Measurements from ENCODE around the gene C1S.
"Not testable (repeated sequence)": the region's sequence is repeated elsewhere in the genome, so short reads cannot be mapped to it uniquely, and the experiment has no call there.

C1S gene

DNA sequence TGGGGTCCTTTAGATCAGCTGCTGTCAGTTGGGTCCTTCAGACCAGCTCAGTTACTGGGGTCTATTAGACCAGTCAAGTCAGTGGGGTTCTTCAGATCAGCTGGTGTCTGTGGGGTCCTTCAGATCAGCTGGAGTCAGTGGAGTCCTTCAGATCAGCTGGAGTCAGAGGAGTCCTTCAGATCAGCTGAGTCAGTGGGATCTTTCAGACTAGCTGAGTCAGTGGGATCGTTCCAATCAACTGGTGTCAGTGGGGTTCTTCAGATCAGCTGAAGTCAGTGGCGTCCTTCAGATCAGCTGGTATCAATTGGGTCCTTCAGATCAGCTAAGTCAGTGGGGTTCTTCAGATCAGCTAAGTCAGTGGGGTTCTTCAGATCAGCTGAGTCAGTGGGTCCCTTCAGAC, 27.5 kb upstream of the C1S start:
- no peaks in the 10 kb centered on the region for H3K4me1 ChIP-seq
- no peak for DNase-seq (ENCODE audit: low spot score in 2 of 2)
- no peaks in the 10 kb centered on the region for H3K27me3 ChIP-seq (ENCODE audit: low read depth)
- H3K36me3 ChIP-seq (replicated peaks), result no peaks in the 10 kb centered on the region
- H3K9me3 ChIP-seq, result no peaks in the 10 kb centered on the region
- in situ Hi-C loops (cut with MboI; ENCODE audit: low sequenced_read_pairs), result no loop called here
- H3K4me3 ChIP-seq, result no peak overlapping the region

DNA sequence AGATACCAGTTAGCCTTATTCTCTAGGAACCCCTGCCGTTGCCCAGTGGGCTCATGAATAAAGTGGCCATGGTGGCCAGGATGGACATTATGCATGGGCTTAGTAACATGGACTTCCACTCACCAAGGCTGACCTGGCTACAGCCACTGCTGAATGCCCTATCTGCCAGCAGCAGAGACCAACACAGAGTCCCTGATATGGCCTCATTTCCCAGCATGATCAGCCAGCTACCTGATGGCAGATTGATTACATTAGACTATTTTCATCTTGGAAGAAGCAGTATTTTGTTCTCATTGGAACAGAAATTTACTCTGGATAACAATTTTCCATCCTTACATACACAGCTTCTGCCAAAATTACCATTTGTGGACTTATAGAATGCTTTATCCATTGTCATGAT, 26.1 kb upstream of the C1S start:
- H3K4me3 ChIP-seq, result no peak overlapping the region

DNA sequence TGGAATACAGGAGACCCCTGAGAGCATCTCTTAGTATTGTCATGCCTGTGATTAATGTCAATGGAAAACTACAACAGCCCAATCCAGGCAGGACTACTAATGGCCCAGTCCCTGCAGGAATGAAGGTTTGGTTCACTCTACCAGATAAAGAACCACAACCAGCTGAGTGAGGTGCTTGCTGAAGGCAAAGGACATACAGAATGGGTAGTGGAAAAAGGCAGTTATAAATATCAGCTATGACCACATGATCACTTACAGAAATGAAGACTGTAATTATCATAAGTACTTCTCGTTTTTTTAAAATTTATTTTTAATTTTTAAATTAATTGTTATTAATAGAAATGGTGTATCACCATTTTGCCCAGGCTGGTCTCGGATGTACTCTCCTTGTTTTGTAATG, 25.1 kb upstream of the C1S start:
- no peaks in the 10 kb centered on the region for H3K36me3 ChIP-seq (replicated peaks)
- no peak overlapping the region for H3K4me3 ChIP-seq
- in situ Hi-C loops (cut with MboI; ENCODE audit: low sequenced_read_pairs), result no loop called here
- no peaks in the 10 kb centered on the region for H3K9me3 ChIP-seq
- no peak for DNase-seq (ENCODE audit: low spot score in 2 of 2)
- no peaks in the 10 kb centered on the region for H3K27me3 ChIP-seq (ENCODE audit: low read depth)
- no peaks in the 10 kb centered on the region for H3K4me1 ChIP-seq

More for the DNA sequence above, 26.1 kb upstream of the C1S start:
- Histone ChIP-seq H3K4me1 (no peaks in the 10 kb centered on the region), H3K9me3 (no peaks in the 10 kb centered on the region), H3K36me3 (replicated peaks) (no peaks in the 10 kb centered on the region), H3K27me3 (ENCODE audit: low read depth) (no peaks in the 10 kb centered on the region)
- no peak for DNase-seq (ENCODE audit: low spot score in 2 of 2)
- in situ Hi-C loops (cut with MboI; ENCODE audit: low sequenced_read_pairs), result no loop called here

DNA sequence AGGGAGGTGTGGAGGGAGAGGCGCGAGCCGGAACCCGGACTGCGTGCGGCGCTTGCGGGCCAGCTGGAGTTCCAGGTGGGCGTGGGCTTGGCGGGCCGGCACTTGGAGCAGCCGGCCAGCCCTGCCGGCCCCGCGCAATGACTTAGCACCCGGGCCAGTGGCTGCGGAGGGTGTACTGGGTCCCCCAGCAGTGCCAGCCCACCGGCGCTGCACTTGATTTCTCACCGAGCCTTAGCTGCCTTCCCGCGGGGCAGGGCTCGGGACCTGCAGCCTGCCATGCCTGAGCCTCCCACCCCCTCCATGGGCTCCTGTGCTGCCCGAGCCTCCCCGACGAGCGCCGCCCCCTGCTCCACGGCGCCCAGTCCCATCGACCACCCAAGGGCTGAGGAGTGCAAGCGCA, 23.1 kb upstream of the C1S start:
- DNase-seq (ENCODE audit: low spot score in 2 of 2); in situ Hi-C loops (cut with MboI; ENCODE audit: low sequenced_read_pairs); H3K4me3 ChIP-seq; H3K4me1 ChIP-seq; H3K36me3 ChIP-seq (replicated peaks); H3K9me3 ChIP-seq; H3K27me3 ChIP-seq (ENCODE audit: low read depth): not testable (repeated sequence)

DNA sequence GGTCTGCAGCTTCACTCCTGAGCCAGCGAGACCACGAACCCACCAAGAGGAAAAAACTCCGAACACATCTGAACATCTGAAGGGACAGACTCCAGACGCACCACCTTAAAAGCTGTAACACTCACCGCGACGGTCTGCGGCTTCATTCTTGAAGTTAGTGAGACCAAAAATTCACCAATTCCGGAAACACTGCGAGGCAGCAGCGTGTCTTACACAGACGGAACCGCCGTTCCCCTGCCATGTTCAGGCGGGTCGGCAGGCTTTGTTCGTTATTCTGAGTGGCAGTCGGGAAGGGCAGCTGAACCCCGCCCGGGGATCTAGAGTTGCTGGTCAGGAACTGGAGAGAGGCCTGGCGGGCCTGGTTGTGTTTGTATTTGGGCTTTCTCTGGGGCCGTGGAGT, 21.9 kb upstream of the C1S start:
- in situ Hi-C loops (cut with MboI; ENCODE audit: low sequenced_read_pairs), result no loop called here

DNA sequence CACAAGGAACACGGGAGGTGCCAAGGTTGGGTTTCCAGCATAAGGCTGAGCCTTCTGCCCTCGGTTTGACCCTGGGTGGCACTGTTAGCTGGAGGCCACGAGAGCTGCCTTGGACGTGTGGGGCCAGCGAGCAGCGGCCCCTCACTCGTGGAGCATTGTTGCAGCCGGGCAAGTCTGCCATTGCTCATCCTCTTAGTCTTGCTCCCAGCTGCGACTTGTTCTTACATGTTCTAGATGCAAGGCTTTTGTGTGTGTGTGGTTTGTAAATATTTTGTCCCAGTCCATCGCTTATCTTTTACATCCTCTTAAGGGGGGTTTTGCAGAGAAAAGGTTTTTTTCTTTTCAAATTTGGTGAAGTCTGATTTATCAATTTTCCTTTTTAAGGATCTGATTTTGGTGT, 21.1 kb upstream of the C1S start:
- Histone ChIP-seq H3K27me3 (ENCODE audit: low read depth) (no peaks in the 10 kb centered on the region), H3K4me3 (no peak overlapping the region), H3K4me1 (no peaks in the 10 kb centered on the region), H3K9me3 (no peaks in the 10 kb centered on the region), H3K36me3 (replicated peaks) (no peaks in the 10 kb centered on the region)
- in situ Hi-C loops (cut with MboI; ENCODE audit: low sequenced_read_pairs), result no loop called here
- no peak for DNase-seq (ENCODE audit: low spot score in 2 of 2)

More for the DNA sequence above, 21.9 kb upstream of the C1S start:
- Histone ChIP-seq H3K4me3 (no peak overlapping the region), H3K36me3 (replicated peaks) (no peaks in the 10 kb centered on the region), H3K9me3 (no peaks in the 10 kb centered on the region), H3K27me3 (ENCODE audit: low read depth) (no peaks in the 10 kb centered on the region), H3K4me1 (no peaks in the 10 kb centered on the region)
- no peak for DNase-seq (ENCODE audit: low spot score in 2 of 2)

DNA sequence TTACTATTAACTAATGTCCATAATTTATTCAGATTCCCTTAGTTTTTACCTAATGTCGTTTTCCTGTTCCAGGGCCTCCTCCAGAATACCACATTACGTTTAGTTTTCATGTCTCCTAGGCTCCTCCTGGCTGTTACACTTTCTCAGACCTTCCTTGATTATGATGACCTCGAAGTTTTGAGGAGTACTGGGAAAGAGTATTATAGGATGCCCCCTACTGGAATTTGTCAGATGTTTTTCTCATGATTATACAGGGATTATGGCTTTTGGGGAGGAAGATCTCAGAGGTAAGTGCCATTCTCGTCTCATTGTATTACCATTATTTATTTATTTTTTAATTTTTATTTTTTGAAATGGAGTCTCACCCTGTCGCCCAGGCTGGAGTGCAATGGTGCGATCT, 17.7 kb upstream of the C1S start:
- in situ Hi-C loops (cut with MboI; ENCODE audit: low sequenced_read_pairs), result no loop called here
- Histone ChIP-seq H3K4me1 (no peaks in the 10 kb centered on the region), H3K27me3 (ENCODE audit: low read depth) (no peaks in the 10 kb centered on the region), H3K4me3 (no peak overlapping the region), H3K36me3 (replicated peaks) (no peaks in the 10 kb centered on the region), H3K9me3 (no peaks in the 10 kb centered on the region)
- DNase-seq (ENCODE audit: low spot score in 2 of 2), result peak in 1 of 2 experiments; percentile 35

DNA sequence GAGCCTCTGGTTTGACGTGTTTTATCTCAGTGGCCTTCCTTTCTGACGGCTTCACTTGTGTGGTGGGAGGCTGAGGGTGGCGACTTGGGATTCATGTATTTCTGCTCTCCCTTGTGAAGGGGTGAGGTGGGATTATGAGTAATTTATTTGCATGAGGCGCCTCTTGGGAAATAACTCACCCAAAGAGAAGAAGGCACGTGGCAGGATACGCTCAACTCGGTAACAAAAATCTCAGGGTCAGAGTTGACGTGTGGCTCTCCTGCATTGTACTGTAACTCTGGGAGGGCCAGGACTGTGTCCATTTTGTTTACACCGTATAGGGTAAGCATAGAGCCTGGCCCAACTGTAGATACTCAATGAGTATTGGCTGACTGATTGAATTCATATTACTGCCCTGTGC, 14.6 kb upstream of the C1S start:
- in situ Hi-C loops (cut with MboI; ENCODE audit: low sequenced_read_pairs), result no loop called here
- H3K27me3 ChIP-seq (ENCODE audit: low read depth), result no peaks in the 10 kb centered on the region
- H3K36me3 ChIP-seq (replicated peaks), result no peaks in the 10 kb centered on the region
- no peak overlapping the region for H3K4me3 ChIP-seq
- no peak for DNase-seq (ENCODE audit: low spot score in 2 of 2)
- H3K9me3 ChIP-seq, result no peaks in the 10 kb centered on the region
- no peaks in the 10 kb centered on the region for H3K4me1 ChIP-seq

DNA sequence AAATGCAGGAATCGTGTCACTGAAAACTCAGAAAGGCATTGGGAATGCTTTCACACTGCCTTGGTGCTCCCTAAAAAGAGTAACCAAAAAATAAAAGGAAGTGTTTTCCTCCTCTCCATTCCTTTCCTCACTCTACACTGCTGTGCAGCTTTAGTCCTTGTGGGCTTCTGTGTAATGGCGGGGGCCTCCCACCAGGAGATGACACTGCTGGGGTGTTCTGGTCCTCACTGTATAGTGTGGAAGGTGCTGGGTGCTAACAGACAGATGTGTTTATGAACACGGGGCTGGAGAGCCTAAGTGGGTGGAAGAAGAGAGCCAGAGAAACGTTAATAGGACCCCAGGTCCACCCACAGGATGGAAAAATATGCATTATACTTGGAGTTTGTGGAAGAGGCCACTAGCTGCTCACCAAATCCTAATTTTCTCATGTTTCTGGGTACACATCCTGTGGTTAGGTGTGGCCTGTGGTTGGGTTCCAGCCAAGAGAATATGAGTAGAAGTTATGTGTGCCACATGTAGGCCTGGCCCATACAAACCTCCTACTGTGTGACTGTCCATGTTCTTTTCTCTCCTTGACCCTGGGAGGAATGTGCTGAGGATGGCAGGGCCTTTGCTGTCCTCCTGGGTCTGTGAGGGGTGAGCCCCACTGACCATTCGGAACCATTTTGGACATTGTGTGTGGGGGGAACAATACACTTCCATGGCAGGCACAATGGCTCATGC, 14.0 kb upstream of the C1S start:
- Histone ChIP-seq H3K27me3 (ENCODE audit: low read depth) (no peaks in the 10 kb centered on the region), H3K4me3 (no peak overlapping the region), H3K36me3 (replicated peaks) (no peaks in the 10 kb centered on the region), H3K9me3 (no peaks in the 10 kb centered on the region), H3K4me1 (no peaks in the 10 kb centered on the region)
- DNase-seq (ENCODE audit: low spot score in 2 of 2), result no peak
- in situ Hi-C loops (cut with MboI; ENCODE audit: low sequenced_read_pairs), result no loop called here

DNA sequence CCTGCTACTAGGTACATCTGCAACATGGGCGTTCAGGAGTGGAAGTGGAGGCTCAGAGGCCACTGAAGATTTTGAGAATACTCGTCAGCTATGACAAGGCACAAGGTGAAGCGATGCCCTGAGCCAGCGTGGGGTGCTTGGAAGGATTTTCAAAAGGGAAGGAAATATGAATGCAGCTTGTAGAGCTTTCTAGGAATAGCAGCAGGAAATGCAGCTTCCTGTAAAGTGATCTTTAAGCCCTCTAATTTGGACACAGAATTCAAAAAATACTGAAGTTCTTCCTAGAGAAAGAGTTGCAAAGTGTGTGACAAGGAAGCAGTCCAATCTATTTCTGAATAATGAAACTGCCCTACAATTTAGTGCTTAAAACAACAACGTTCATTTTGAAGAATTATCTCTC, 13.2 kb upstream of the C1S start:
- Histone ChIP-seq H3K27me3 (ENCODE audit: low read depth) (0 out of 2 replicates have a peak, but pooled peaks cover 3% of the 10 kb centered on the region), H3K4me1 (no peaks in the 10 kb centered on the region), H3K4me3 (no peak overlapping the region), H3K9me3 (no peaks in the 10 kb centered on the region), H3K36me3 (replicated peaks) (no peaks in the 10 kb centered on the region)
- in situ Hi-C loops (cut with MboI; ENCODE audit: low sequenced_read_pairs), result no loop called here
- no peak for DNase-seq (ENCODE audit: low spot score in 2 of 2)

DNA sequence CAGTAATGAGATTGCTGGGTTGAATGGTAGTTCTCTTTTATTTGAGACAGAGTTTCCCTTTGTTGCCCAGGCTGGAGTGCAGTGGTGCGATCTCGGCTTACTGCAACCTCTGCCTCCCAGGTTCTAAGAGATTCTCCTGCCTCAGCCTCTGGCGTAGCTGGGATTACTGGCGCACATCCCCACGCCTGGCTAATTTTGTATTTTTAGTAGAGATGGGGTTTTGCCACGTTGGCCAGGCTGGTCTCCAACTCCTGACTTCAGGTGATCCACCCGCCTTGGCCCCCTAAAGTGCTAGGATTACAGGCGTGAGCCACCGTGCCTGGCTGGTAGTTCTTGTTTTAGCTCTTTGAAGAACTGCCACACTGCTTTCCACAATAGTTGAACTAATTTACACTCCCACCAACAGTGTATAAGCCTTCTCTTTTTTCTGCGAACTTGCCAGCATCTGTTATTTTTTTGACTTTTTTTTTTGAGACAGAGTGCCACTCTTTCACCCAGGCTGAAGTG, 11.0 kb upstream of the C1S start:
- H3K27me3 ChIP-seq (ENCODE audit: low read depth); H3K4me3 ChIP-seq; H3K4me1 ChIP-seq; DNase-seq (ENCODE audit: low spot score in 2 of 2); in situ Hi-C loops (cut with MboI; ENCODE audit: low sequenced_read_pairs); H3K9me3 ChIP-seq; H3K36me3 ChIP-seq (replicated peaks): not testable (repeated sequence)

DNA sequence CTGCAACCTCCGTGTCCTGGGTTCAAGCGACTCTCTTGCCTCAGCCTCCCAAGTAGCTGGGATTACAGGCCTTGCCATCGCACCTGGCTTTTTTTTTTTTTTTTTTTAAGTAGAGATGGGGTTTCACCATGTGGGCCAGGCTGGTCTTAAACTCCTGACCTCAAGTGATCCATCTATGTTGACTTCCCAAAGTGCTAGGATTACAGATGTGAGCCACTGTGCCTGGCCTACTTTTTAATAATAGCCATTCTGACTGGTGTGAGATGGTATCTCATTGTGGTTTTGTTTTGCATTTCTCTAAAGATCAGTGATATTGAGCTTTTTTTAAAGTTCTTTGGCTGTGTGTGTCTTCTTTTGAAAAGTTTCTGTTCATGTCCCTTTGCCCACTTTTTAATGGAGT, 10.5 kb upstream of the C1S start:
- DNase-seq (ENCODE audit: low spot score in 2 of 2); H3K9me3 ChIP-seq; H3K36me3 ChIP-seq (replicated peaks); H3K27me3 ChIP-seq (ENCODE audit: low read depth); in situ Hi-C loops (cut with MboI; ENCODE audit: low sequenced_read_pairs); H3K4me3 ChIP-seq; H3K4me1 ChIP-seq: not testable (repeated sequence)

DNA sequence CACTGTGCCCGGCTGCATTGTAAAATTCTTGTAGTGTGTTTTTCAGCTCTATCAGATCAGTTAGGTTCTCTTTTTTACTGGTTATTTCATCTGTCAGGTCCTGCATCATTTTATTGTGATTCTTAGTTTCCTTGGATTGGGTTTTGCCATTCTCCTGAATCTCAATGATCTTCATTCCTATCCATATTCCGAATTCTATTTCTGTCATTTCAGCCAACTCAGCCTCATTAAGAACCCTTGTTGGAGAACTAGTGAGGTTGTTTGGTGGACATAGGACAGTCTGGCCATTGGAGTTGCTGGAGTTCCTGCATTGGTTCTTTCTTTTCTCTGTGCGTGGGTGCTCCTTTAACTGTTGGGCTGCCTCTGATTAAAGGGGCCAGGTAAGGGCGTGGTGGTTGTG, 5.6 kb upstream of the C1S start:
- H3K36me3 ChIP-seq (replicated peaks), result no peaks in the 10 kb centered on the region
- no peaks in the 10 kb centered on the region for H3K4me1 ChIP-seq
- in situ Hi-C loops (cut with MboI; ENCODE audit: low sequenced_read_pairs), result no loop called here
- no peak for DNase-seq (ENCODE audit: low spot score in 2 of 2)
- H3K27me3 ChIP-seq (ENCODE audit: low read depth), result 0 out of 2 replicates have a peak, but pooled peaks cover 3% of the 10 kb centered on the region
- no peaks in the 10 kb centered on the region for H3K9me3 ChIP-seq
- H3K4me3 ChIP-seq, result no peak overlapping the region

DNA sequence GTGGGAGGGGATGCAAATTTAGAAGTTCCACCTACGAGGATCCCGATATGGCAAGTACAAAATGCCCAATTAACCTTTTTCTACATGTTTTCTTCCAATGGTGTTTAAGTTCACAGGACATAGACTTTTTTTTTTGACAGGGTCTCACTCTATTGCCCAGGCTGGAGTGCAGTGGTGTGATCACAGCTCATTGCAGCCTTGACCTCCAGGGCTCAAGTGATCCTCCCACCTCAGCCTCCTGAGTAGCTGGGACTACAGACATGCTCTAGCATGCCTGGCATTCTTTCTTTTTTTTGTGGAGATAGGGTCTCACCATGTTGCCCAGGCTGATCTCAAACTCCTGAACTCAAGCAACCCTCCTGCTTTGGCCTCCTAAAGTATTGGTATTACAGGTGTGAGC, 4.8 kb upstream of the C1S start:
- H3K27me3 ChIP-seq (ENCODE audit: low read depth); in situ Hi-C loops (cut with MboI; ENCODE audit: low sequenced_read_pairs); H3K36me3 ChIP-seq (replicated peaks); H3K4me1 ChIP-seq; H3K9me3 ChIP-seq; DNase-seq (ENCODE audit: low spot score in 2 of 2); H3K4me3 ChIP-seq: not testable (repeated sequence)

All from HAP-1 (cell line).